DMS 273 (cell line): Measurements from ENCODE around the gene PPIE.

ENCODE experiments used
- DNase-seq: peaks from one replicate; lab custom pipeline; 2025; ENCODE audit not compliant: unreplicated experiment; lab: John Stamatoyannopoulos, UW

The PPIE gene

GRCh38 chr1:39738622-39739366 is at the start of gene PPIE:
Gene PPIE (plus strand): TSS chr1:39738882. CDS start chr1:39738901, 19 bp downstream.
- peak; percentile 100 for DNase-seq

GRCh38 chr1:39689214-39689613 is 49.5 kb upstream of the PPIE start:
- DNase-seq, result no peak

- peak; percentile 98 for DNase-seq
Measured at GRCh38 chr1:39689635-39690034, 49.0 kb upstream of the PPIE start.

- DNase-seq, result no peak
Measured at GRCh38 chr1:39690225-39690624, 48.5 kb upstream of the PPIE start.

- DNase-seq, result no peak
Measured at GRCh38 chr1:39690794-39691382, 47.8 kb upstream of the PPIE start.

- DNase-seq, result peak; percentile 100
Measured at GRCh38 chr1:39691383-39692151, 47.1 kb upstream of the PPIE start, which contains the start of gene HPCAL4. Gene HPCAL4 (minus strand): TSS chr1:39691433. CDS start chr1:39684603, 6,830 bp downstream.

GRCh38 chr1:39692152-39693074 is 46.3 kb upstream of the PPIE start:
- DNase-seq, result peak; percentile 99

GRCh38 chr1:39694026-39694425 is 44.7 kb upstream of the PPIE start:
- DNase-seq, result no peak

- no peak for DNase-seq
Measured at GRCh38 chr1:39695016-39695415, 43.7 kb upstream of the PPIE start.

GRCh38 chr1:39696448-39696847 is 42.2 kb upstream of the PPIE start:
- DNase-seq, result no peak

GRCh38 chr1:39698568-39698967 is 40.1 kb upstream of the PPIE start:
- no peak for DNase-seq

GRCh38 chr1:39699419-39699818 is 39.3 kb upstream of the PPIE start:
- no peak for DNase-seq

GRCh38 chr1:39700348-39700747 is 38.3 kb upstream of the PPIE start:
- DNase-seq, result no peak

- peak; percentile 95 for DNase-seq
Measured at GRCh38 chr1:39701049-39701439, 37.6 kb upstream of the PPIE start.

- DNase-seq, result no peak
Measured at GRCh38 chr1:39704757-39705156, 33.9 kb upstream of the PPIE start.

GRCh38 chr1:39707506-39707905 is 31.2 kb upstream of the PPIE start:
- no peak for DNase-seq

- DNase-seq, result no peak
Measured at GRCh38 chr1:39711104-39711965, 27.3 kb upstream of the PPIE start.

GRCh38 chr1:39711966-39712340 is 26.7 kb upstream of the PPIE start:
- no peak for DNase-seq

- no peak for DNase-seq
Measured at GRCh38 chr1:39713557-39713956, 25.1 kb upstream of the PPIE start.

- no peak for DNase-seq
Measured at GRCh38 chr1:39717809-39718208, 20.9 kb upstream of the PPIE start.
